Upper lobe of left lung (tissue), 6 donors: ENCODE results near the gene ST8SIA5. TPM values are rescaled to one million over a fixed set of nuclear protein-coding genes. Genes with fewer than 3 reads are reported as not detected.

ENCODE experiments used
- ATAC-seq, 2 donors: fragments of 200-7000 bp; cut with Tn5 transposase; one replicate each; pipeline ENCODE4 v1.9.1; 2022; ENCODE audit warnings: mild to moderate bottlenecking in 2 of 2, moderate library complexity in 2 of 2; ENCODE audit not compliant: low FRiP score in 2 of 2
- DNase-seq, 2 donors: peaks; one replicate each; pipeline ENCODE4 v3.0.0-alpha.2; 2019 to 2020
- H3K27ac ChIP-seq, 4 donors: fragments of 200-600 bp; sonication (generic); one replicate each; pipeline ENCODE4 v1.5.1; 2016 to 2019
- H3K27me3 ChIP-seq, 4 donors: fragments of 200-600 bp; sonication (generic); one replicate each; pipeline ENCODE4 v1.5.1; 2017 to 2019
- H3K36me3 ChIP-seq, 4 donors: fragments of 200-600 bp; sonication (generic); one replicate each; pipeline ENCODE4 v1.5.1; 2016 to 2019
- H3K4me1 ChIP-seq, 4 donors: fragments of 200-600 bp; sonication (generic); one replicate each; pipeline ENCODE4 v1.5.1; 2018 to 2019
- H3K4me3 ChIP-seq, 4 donors: fragments of 200-600 bp; sonication (generic); one replicate each; pipeline ENCODE4 v1.5.1; 2017 to 2019; ENCODE audit warnings: mild to moderate bottlenecking in 2 of 4, moderate library complexity in 1 of 4
- H3K9me3 ChIP-seq, 4 donors: fragments of 200-600 bp; sonication (generic); one replicate each; pipeline ENCODE4 v1.5.1; 2018 to 2019
- CTCF ChIP-seq, 6 experiments: fragments of 450-650 bp in 4 of 6; fragments of 200-600 bp in 2 of 6; sonication (generic) in 2 of 6; IDR thresholded peaks; one replicate each; pipeline ENCODE4 v1.5.1; 2016 to 2019; ENCODE audit warnings: antibody characterized with exemption in 6 of 6
- EP300 ChIP-seq, 4 donors: sonication (generic); formaldehyde crosslinking; IDR thresholded peaks; one replicate each; pipeline ENCODE4 v1.5.1; 2017; ENCODE audit warnings: antibody characterized with exemption in 4 of 4, control low read depth in 2 of 4
- POLR2A ChIP-seq, 4 donors: fragments of 450-650 bp; IDR thresholded peaks; one replicate each; pipeline ENCODE4 v1.5.1; 2016 to 2017; ENCODE audit warnings: antibody characterized with exemption in 4 of 4, mild to moderate bottlenecking in 2 of 4
- POLR2AphosphoS5 ChIP-seq, 2 donors: sonication (generic); formaldehyde crosslinking; IDR thresholded peaks; one replicate each; pipeline ENCODE4 v1.5.1; 2017; ENCODE audit warnings: antibody characterized with exemption in 2 of 2
- WGBS, 2 donors: methylation state at CpG; one replicate each; pipeline ENCODE4 v1.1.5; 2017 to 2018; 5-methylcytosine and 5-hydroxymethylcytosine counted together
- total RNA-seq, 6 donors: library from RNA; depleted of rRNA in 4 of 6; stranded (reverse); fragments of >200 nt in 4 of 6; gene quantifications; one replicate each; pipeline versions ENCODE4 v1.1.0 to v1.2.1, GENCODE V29; 2016 to 2021
- donor health status: DM: no; HTN: no; CAD: no; lungs with moderate emphysema.
- donor health status: DM: no; HTN: yes; CAD: no; lungs with severe emphysema.

ST8SIA5 gene
- total RNA-seq, 6 donors from 2014 or later = 0.30 to 0.74 (median 0.50) TPM; not detected in 2

- Histone ChIP-seq H3K4me1 (peaks cover under 1 to 7% (median 4%) of the 10 kb centered on the region in 4 donors), H3K4me3 (no peak overlapping the region), H3K27ac (no peak overlapping the region), H3K27me3 (no peaks in the 10 kb centered on the region), H3K36me3 (no peaks in the 10 kb centered on the region), H3K9me3 (no peaks in the 10 kb centered on the region)
- no peak for DNase-seq
- ATAC-seq = peak in 1 of 2 donors; percentile 37
- no peak for TF ChIP-seq POLR2AphosphoS5 (IDR thresholded peaks at IDR 0.05)
- no peak for TF ChIP-seq EP300 (IDR thresholded peaks at IDR 0.05)
- TF ChIP-seq POLR2A (IDR thresholded peaks at IDR 0.05) = no peak
- TF ChIP-seq CTCF (IDR thresholded peaks at IDR 0.05) = no peak
- 81 to 98% methylated on average over 4 of the region's 4 CpGs for WGBS, 2 donors
Observed at GRCh38 chr18:46723856-46724415, 32.9 kb downstream of the ST8SIA5 start.

DNA sequence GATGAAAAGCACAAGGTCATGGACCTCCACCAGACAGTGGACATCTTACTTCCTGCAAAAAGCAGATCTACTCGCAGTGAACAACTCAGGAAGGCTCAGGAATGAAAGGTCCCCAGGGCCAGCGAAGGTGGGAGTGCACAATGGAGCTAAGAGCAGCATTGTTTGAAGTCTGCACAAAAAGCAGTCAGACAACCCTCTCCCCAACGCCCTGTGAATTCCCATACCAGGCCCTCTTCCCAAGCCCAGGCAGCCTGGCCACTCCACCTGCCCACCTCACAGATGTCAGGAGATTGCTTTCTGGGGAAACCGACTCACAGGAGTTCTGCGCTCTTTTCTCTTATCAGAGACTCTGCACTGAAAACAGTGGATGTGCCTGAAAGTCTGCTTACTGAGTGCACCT is 34.8 kb downstream of the ST8SIA5 start:
- Histone ChIP-seq H3K4me3 (no peak overlapping the region), H3K27ac (no peak overlapping the region), H3K27me3 (no peaks in the 10 kb centered on the region), H3K36me3 (no peaks in the 10 kb centered on the region), H3K4me1 (peaks cover 3 to 8% (median 7%) of the 10 kb centered on the region in 4 donors), H3K9me3 (no peaks in the 10 kb centered on the region)
- no peak for DNase-seq
- WGBS, 2 donors = 60 to 63% methylated on average over 5 of the region's 5 CpGs
- no peak for ATAC-seq
- TF ChIP-seq CTCF (IDR thresholded peaks at IDR 0.05) = no peak
- TF ChIP-seq POLR2A (IDR thresholded peaks at IDR 0.05) = no peak
- no peak for TF ChIP-seq POLR2AphosphoS5 (IDR thresholded peaks at IDR 0.05)

DNA sequence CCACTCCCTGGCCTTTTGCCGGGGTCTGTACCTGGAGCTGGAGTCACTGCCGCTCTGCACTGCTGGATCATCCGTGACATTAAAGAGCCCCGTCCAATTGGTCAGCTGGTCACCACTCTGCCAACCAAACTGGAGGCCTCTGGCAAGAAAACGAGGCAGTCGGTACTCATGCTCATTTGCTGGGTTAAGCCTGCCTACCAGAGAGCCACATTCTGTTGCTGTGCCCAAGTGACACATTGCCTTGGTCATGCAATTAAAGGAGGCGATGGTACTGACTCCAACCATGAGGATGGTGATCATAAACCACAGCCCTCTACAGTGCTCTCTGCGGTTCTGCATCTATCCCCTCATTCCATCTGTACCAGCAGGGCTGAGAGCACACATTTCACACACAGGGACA is 35.5 kb downstream of the ST8SIA5 start:
- no peaks in the 10 kb centered on the region for H3K9me3 ChIP-seq

GRCh38 chr18:46720521-46720920 is 36.3 kb downstream of the ST8SIA5 start:
- TF ChIP-seq POLR2A (IDR thresholded peaks at IDR 0.05) (no peak), POLR2AphosphoS5 (IDR thresholded peaks at IDR 0.05) (no peak), EP300 (IDR thresholded peaks at IDR 0.05) (no peak), CTCF (IDR thresholded peaks at IDR 0.05) (no peak)
- DNase-seq = no peak
- ATAC-seq = no peak
- Histone ChIP-seq H3K27ac (no peak overlapping the region), H3K4me1 (peaks cover 3 to 8% (median 7%) of the 10 kb centered on the region in 4 donors), H3K9me3 (no peaks in the 10 kb centered on the region), H3K27me3 (no peaks in the 10 kb centered on the region), H3K4me3 (no peak overlapping the region), H3K36me3 (no peaks in the 10 kb centered on the region)
- WGBS, 2 donors = 82 to 94% methylated on average over 3 of the region's 3 CpGs

More for the DNA sequence above, 35.5 kb downstream of the ST8SIA5 start:
- 85 to 87% methylated on average over 7 to 8 of the region's 8 CpGs for WGBS, 2 donors
- H3K27ac ChIP-seq = no peak overlapping the region
- TF ChIP-seq EP300 (IDR thresholded peaks at IDR 0.05) (no peak), POLR2A (IDR thresholded peaks at IDR 0.05) (no peak), POLR2AphosphoS5 (IDR thresholded peaks at IDR 0.05) (no peak), CTCF (IDR thresholded peaks at IDR 0.05) (no peak)
- H3K36me3 ChIP-seq = no peaks in the 10 kb centered on the region
- peaks cover 3 to 8% (median 7%) of the 10 kb centered on the region in 4 donors for H3K4me1 ChIP-seq
- DNase-seq = no peak
- ATAC-seq = peak in 1 of 2 donors; percentile 34
- no peaks in the 10 kb centered on the region for H3K27me3 ChIP-seq
- no peak overlapping the region for H3K4me3 ChIP-seq

DNA sequence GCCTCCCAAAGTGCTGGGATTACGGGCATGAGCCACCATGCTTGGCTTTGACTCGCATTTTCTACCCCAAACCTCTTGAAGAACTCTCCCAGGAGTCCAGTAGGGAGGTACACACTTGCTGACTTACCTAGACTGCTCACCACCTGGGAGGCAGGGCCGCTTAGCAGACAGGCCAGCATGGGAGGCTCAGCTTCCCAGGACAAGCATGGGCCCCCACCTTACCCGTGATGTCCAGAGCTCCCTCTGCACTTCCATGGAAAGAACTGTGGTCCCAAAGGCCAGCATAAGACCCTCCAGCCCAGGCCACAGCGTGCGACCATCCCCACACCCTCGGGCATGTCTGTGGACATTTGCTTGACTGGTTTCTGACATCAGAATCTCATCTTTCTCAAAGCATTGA is 36.8 kb downstream of the ST8SIA5 start:
- no peak overlapping the region for H3K4me3 ChIP-seq
- no peak for ATAC-seq
- no peak overlapping the region for H3K27ac ChIP-seq
- no peaks in the 10 kb centered on the region for H3K9me3 ChIP-seq
- TF ChIP-seq POLR2AphosphoS5 (IDR thresholded peaks at IDR 0.05) (no peak), POLR2A (IDR thresholded peaks at IDR 0.05) (no peak)
- no peaks in the 10 kb centered on the region for H3K36me3 ChIP-seq
- no peaks in the 10 kb centered on the region for H3K27me3 ChIP-seq
- DNase-seq = no peak
- H3K4me1 ChIP-seq = peaks cover 3 to 8% (median 7%) of the 10 kb centered on the region in 4 donors
- 69 to 72% methylated on average over 5 to 7 of the region's 7 CpGs for WGBS, 2 donors
